H54 (cell line): Measurements from ENCODE around the gene CYGB.

ENCODE experiments used
- DNase-seq: peaks from one replicate; pipeline ENCODE4 v3.0.0; 2011; ENCODE audit warnings: low spot score, mixed read lengths; ENCODE audit not compliant: insufficient read length
- FAIRE-seq: peaks from 3 replicates; lab custom pipeline; 2011; peaks lifted over from hg19 to GRCh38; lab: Jason Lieb, UNC
- POLR2A ChIP-seq: IDR thresholded peaks from 2 replicates; pipeline ENCODE4 v1.6.1; 2011; ENCODE audit warnings: low read depth, mild to moderate bottlenecking, low read length

Gene CYGB

DNA sequence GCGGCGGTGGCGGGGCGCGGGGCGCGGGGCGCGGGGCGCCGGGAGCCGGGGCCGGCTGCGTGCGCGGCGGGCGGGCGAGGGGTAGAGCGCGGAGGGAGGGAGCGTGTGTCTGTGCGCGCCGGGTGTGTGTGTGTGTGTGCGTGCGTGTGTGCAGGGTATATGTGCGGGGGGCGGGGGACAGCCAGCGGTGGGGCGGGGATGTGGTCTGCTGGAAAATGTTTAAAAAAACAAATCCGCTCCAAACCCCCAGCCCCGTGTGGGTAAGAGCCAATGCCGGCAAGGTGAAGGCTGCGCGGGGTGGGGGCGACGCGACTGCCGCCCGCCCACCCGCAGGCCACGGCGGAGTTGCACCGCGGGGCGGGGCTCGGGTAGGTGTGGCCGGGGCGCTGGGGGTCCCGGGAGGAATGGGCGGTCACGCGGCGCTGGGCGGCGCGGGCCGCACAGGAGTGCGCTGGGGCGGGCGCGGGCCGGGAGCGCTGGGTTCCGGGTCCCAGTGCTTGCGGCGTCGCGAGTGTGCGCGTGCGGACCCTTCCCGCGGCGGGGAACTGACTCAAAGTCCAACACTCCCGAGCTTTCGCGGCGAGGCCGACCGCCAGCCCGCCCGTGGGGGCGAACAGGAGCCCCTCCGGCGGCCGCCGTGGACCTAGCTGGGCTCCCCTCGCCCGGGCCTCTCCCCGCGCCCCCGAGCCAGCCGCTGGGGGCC lies at the start of gene CYGB:
TSS of gene CYGB (minus strand) at position 132 of the 703 bp plus-strand sequence. CDS start 167 bp downstream, outside the sequence.
- no peak for TF ChIP-seq POLR2A
- FAIRE-seq = no peak
- no peak for DNase-seq

DNA sequence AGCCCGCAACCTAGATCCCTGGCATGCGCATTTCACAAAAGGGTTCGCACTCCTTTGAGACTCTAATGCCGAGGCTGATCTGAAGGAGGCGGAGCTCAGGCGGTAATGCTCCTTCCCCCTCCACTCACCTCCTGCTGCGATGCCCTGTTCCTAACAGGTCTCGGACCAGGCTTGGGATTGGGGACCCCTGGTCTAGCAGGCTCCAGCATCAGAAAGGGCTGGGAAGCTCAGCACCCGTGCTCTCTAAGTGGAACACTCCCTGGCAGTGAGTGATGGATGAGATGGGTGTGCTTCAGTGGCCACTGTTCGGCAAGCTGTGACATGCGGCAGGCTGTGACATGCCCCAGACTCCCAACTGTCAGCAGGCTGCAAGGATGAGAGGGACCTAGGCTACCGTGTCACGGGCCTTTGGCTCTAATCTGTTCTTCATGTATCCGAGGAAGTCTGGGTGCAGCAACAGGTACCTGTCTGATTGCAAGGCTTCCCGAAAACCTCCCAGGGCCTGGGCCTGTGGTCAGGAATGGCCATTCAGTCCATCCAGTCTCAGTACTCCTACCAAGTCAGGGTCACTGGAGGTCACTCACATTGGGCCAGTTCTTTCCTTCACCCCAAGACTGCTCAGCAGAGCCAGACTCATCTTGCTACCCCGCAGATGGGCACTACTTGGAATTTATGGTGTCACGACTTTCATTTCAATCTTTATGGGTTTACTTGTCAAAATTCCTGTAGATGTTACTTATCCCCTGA lies 49.4 kb upstream of the CYGB start:
- FAIRE-seq = no peak
- TF ChIP-seq POLR2A = no peak
- DNase-seq = no peak

DNA sequence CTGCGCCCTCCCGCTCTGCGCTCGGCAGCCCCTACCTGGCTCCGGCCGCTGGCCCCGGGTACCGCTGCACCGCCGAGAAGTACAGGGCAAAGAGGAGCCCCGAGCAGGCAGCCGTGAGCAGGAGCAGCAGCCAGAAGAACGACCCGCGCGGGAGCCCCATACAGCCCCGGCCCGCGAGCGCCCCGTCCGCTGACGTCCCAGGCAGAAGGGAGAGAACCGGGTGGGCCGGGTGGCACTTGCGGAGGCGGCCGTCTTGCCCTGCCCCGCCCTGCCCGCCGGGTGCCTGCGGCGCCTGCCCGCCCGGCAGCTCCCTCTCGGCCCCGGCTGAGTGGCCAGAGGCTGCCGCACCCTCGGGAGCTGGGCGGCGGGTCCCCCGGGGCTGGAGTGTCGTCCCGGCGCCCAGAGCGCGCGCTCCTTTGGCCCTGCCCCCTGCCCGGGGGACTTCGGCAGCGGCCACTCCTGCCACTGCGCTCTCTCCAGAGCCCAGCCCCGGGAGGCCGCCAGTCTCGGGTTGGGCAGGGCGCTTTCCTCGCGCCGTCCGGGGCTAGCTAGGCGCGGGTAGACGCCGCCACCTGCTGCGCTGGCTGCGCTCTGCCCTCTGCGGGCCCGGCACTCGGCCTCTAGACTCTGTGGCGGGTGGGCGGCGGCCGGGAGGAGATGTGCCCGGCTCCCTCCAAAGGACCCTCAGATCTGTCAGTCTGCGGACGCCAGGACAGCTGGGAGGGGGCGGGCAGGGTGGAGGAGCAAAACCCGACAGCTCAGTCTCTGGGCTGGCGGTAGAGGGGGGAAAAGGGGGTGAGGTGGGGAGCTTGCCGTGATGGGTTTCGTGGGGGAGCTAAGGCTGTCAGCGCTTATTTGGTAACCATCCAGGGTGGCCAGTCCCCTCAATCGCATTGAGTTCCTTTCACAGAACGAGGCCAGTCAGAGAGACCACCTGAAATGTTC lies 48.4 kb upstream of the CYGB start, which contains the start of gene ST6GALNAC2:
TSS of gene ST6GALNAC2 (minus strand) at position 212 of the 945 bp plus-strand sequence. CDS start at position 160, 52 bp downstream.
- DNase-seq (peak; percentile 76), FAIRE-seq (no peak)
- TF ChIP-seq POLR2A = peak; percentile 49; the same call in 1 of the 2 replicates

DNA sequence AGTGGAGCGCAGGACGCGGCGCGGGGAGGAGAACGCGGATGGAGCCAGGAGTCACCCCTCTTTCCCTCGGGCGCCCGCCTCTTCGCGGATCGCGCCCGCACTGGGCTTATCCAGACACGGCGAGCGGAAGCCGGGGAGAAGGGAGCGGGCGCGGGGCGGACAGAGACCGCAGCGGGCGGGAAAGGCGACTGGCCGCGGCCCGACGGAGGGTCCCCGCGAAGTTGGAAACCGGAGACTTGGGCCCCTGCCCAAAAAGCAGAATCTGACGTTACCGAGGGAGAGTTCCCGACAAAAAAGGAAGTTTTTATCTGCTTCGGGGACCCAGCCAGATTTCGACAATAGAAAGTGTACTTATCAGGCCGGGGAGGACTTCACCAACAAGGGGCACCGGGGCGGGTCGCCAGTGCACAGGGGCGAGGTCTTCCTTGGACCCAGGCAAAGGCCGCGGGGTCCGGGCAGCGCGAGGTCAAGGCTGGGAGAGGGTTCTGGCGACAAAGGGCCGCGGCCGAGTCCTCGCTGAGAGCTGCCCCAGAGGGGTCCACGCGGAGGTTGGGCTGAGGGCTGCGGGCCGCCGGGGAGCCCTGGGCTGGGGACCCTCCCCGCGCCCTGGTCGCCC lies 47.6 kb upstream of the CYGB start:
- DNase-seq (no peak), FAIRE-seq (no peak)
- TF ChIP-seq POLR2A = no peak

DNA sequence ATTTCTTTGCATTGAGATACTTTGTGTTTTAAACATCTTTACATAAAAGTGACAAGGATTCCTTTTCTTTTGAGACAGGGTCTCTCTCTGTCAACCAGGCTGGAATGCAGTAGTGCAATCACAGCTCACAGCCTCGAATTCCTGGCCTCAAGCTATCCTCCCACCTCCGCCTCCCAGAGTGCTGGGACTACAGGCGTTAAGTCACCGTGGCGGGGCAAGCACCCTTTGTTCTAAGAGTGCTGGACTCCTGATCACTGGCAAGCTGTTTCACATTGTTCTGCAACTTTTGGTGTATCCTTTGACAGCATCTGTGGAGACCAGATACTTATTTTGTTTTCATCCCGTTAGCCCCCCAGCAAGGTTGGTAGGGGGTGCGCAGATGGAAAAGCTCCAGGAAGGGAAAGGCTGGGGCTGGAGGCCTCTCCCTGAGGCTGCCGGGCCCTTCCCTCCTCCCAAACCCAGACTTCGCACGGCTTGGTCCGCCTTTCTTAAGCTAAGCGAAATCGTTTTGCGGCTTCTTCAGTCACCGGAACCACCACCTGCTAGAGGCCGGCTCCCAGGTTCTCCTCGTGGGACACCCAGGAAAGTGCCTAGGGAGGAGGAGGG lies 47.0 kb upstream of the CYGB start:
- FAIRE-seq = no peak
- no peak for TF ChIP-seq POLR2A
- DNase-seq = no peak

DNA sequence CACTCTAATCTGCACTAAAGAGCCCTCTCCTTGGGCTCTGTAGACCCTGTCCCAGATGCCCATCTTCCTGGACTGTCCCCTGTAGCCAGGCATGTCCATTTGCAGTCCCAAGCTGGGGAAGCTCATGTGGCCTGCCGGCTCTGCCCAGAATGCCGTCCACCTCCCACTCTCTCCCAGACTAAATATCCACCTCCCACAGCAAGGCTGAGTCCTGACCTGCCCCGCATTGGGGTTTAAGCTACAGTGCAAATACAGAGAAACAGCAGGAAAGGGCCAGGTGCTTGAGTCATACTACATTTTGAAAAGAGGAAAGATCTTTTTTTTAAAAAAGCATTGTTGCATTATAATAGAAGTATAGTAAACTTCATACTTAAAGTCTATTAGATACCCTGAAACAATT lies 45.2 kb upstream of the CYGB start:
- DNase-seq (no peak), FAIRE-seq (no peak)
- TF ChIP-seq POLR2A = no peak

DNA sequence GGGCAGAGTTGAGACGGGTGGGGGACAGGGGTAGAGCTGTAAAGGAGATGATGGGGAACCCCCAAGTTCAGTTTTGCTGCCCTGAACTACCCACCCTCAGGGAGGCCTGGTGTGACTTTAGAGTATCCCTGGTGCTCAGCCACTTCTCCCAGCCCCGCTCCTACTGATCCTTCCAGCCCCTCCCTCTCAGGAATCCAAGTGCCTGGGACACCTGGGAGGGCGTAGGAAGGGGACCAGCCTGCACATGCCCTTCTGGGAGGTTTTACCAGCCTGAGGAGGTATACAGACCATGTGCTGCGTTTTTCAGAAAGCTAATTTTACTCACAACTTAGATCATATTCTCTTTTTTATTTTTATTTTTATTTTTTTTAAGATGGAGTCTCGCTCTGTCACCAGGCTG lies 44.0 kb upstream of the CYGB start:
- no peak for TF ChIP-seq POLR2A
- DNase-seq (no peak), FAIRE-seq (no peak)

DNA sequence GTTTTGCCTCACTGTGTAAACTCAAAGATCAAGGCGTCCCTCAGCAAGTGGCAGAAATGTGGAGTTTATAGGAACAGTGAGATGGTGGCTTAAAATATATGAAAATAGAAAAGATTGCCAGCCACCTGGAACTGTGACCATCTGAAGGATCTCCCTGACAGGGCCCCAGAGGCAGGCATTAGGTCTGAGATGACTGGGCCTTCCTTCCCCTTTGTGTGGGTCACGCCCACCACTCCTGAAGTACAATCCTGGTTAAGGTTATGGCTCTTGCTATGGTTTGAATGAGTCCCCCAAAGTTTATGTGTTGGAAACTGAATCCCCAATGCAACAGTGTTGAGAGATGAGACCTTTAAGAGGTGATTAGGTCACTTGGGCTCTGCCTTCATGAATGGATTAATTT lies 41.8 kb upstream of the CYGB start:
- no peak for DNase-seq
- no peak for FAIRE-seq
- no peak for TF ChIP-seq POLR2A

DNA sequence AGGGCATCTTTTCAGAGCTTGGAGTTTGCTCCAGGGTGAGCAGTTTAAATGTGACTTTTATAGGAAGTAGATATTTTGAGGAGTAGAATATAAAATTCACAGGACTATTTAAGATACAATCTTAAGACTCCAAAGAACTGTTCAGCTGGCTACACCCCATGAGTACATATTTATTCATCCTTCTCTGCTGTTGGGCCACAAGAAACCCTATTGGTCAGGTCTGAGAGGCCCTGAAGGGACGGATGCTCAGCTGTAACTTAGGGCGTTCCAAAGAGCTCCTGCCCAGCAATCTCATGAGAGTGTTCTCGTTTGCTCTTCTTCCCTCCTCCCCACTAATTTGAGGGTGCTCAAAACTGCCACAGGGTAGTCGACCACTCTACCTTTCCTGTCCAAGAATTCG lies 40.9 kb upstream of the CYGB start:
- FAIRE-seq = no peak
- no peak for DNase-seq
- TF ChIP-seq POLR2A = no peak

DNA sequence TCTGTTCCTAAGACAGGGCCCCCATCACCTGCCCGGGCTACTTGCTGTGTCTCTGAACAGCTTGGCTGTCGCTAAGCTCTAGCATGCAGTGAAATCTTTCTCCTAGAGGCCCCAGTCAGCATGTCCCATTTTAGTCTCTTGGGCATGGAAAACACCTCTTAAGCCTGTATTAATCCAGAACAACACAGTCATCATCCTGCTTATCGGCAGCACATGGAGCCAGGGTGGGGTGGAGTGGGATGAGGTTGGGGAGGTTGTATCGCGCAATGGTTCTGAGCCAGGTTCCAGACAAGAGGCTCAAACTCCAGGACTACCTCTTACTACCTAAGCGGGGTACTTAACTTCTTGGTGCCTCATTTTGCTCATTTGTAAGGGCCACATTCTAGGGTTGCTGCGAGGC lies 40.4 kb upstream of the CYGB start:
- FAIRE-seq (no peak), DNase-seq (no peak)
- TF ChIP-seq POLR2A = no peak

DNA sequence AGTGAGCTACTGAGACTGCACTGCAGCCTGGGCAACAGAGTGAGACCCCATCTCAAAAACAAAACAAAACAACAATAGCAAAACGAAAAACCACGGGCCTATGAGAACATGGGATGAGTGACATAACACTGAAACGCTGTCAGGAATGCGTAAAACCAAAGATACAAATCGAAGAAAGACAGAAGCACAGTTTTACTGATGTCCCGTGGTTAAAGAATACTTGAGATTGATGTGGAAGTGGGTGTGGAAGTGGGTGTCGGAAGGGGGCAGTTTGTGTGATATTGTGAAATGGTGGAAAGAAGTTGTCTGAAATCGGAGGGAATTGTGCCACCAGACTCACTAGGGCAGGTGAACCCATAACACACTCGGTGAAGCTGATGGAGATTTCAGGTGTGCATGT lies 38.7 kb upstream of the CYGB start:
- FAIRE-seq = no peak
- no peak for DNase-seq
- no peak for TF ChIP-seq POLR2A

DNA sequence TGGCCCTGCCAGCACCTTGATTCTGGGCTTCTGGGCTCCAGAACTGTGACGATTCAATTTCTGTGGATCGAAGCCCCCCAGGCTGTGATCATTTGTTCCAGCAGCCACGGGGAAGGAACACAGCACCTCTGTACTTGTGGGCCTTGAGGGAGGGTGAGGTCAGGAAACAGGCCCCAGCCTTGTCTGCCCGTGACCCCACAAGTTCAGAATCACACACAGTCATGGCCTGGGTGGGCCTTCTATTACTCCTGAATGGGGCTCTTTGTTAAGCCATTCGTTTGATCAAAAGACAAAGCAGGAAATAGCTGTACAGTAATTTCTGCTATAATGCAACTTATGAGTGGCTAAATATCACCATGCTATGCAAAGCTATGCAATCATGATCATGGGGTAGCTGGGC lies 38.1 kb upstream of the CYGB start:
- DNase-seq (no peak), FAIRE-seq (no peak)
- TF ChIP-seq POLR2A = no peak

DNA sequence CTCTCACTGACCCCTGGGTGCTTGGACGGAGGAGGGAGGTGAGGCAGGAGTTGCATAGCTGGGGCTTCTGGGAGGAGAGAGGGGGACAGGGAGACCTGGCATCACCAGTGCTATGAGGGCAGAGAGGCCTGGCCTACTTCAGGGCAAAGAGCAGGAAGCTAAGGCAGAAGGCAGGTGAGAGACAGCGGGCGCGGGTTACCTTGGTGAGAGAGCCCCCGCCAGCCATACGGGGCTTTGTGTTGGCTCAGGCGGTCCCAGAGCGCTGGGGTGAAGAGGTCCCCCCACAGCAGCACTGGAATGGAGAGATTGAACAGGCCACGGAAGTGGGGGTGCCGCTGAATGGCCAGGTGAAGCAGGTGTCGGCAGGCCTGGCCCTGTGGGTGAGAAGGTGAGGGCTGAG lies 36.7 kb upstream of the CYGB start:
- TF ChIP-seq POLR2A = no peak
- no peak for FAIRE-seq
- DNase-seq = no peak

DNA sequence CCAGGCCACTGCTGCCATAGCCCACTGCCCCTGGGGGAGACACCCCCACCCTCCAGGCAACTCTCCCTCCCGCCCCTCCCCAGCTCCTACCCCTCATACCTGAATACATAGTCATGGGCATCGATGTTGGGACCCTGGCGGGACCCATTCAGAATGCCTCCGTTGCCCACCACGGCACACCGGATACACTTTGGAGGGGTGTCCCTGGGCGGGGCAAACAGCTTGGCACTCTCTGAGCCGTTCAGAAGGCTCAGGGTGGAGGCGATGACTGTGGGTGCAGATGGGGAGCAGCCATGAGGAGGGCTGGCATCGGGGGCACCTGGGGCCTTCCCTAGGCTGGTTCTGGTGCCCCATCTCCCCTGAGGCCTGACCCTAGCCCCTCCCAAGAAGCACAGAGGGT lies 35.6 kb upstream of the CYGB start:
- TF ChIP-seq POLR2A = no peak
- no peak for FAIRE-seq
- no peak for DNase-seq
